ENCODE measurements around the gene LASP1.

Gene LASP1

DNA sequence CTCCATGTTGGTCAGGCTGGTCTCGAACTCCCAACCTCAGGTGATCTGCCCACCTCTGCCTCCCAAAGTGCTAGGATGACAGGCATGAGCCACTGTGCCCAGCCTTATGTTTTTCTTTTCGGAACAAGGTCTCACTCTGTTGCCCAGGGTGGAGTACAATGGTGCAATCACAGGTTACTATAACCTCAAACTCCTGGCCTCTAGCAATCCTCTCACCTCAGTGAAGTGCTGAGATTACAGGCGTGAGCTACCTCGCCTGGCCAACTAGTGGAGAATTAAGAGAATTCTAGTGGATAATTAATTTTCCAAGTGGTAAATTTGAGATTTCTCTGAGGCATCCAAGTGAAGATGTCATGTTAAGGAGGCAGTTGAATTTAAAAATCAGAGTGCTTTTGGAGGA is 100.3 kb downstream of the LASP1 start:
- no peaks in the 10 kb centered on the region for H3K9me2 ChIP-seq (ENCODE audit: low read depth, low read length)
- no peak overlapping the region for H3K27ac ChIP-seq (ENCODE audit: low read depth, low read length, poor library complexity, severe bottlenecking)
- H3K27me3 ChIP-seq (ENCODE audit: insufficient read depth, low read length): peaks cover 8% of the 10 kb centered on the region; the same call in 1 of the 2 replicates
- no peak overlapping the region for H2AFZ ChIP-seq (ENCODE audit: low read length)
- TF ChIP-seq, protein P1, sequence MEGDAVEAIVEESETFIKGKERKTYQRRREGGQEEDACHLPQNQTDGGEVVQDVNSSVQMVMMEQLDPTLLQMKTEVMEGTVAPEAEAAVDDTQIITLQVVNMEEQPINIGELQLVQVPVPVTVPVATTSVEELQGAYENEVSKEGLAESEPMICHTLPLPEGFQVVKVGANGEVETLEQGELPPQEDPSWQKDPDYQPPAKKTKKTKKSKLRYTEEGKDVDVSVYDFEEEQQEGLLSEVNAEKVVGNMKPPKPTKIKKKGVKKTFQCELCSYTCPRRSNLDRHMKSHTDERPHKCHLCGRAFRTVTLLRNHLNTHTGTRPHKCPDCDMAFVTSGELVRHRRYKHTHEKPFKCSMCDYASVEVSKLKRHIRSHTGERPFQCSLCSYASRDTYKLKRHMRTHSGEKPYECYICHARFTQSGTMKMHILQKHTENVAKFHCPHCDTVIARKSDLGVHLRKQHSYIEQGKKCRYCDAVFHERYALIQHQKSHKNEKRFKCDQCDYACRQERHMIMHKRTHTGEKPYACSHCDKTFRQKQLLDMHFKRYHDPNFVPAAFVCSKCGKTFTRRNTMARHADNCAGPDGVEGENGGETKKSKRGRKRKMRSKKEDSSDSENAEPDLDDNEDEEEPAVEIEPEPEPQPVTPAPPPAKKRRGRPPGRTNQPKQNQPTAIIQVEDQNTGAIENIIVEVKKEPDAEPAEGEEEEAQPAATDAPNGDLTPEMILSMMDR (IDR thresholded peaks at IDR 0.05; ENCODE audit: low read length): no peak
- no peak for TF ChIP-seq EZH2 (IDR thresholded peaks at IDR 0.05; ENCODE audit: borderline replicate concordance, low read length)
- no peak overlapping the region for H3K4me2 ChIP-seq (ENCODE audit: low read length)
- no peaks in the 10 kb centered on the region for H3K36me3 ChIP-seq (ENCODE audit: insufficient read depth, low read length)
- H3K4me1 ChIP-seq (ENCODE audit: insufficient read depth, low read length, severe bottlenecking): peaks cover 10% of the 10 kb centered on the region
- H3K79me2 ChIP-seq (ENCODE audit: insufficient read depth, low read length): no peaks in the 10 kb centered on the region
- no peaks in the 10 kb centered on the region for H3F3A ChIP-seq (ENCODE audit: insufficient read depth, low read length)
- no peaks in the 10 kb centered on the region for H3K9me3 ChIP-seq (ENCODE audit: low read length)
- no peak overlapping the region for H3K4me3 ChIP-seq (ENCODE audit: low read depth, low read length, poor library complexity, severe bottlenecking)
- no peaks in the 10 kb centered on the region for H4K20me1 ChIP-seq (ENCODE audit: insufficient read depth, low read length)
- no peak overlapping the region for H3K9ac ChIP-seq (ENCODE audit: low read length)

DNA sequence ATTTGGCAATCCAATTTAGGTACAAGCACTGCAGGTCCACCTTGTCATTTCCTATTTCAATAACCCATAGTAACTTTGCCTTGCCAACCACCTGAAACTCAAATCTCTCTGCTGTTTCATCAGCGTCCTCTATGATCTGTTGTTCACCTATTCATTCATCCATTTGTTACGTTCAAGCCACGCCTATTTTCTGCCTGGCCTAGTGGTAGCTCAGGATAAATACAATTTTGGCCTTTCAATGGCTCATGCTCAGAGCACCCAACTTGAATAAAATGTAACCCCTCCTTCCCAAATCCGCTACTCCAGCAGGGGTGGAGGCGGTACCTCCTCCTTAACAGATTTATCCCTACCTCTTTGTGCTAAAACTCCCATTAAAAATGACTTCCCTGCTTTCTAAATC is 100.9 kb downstream of the LASP1 start:
- Histone ChIP-seq H2AFZ (ENCODE audit: low read length) (no peak overlapping the region), H3F3A (ENCODE audit: insufficient read depth, low read length) (no peaks in the 10 kb centered on the region)

More for the DNA sequence above, 100.9 kb downstream of the LASP1 start:
- Histone ChIP-seq H3K36me3 (ENCODE audit: insufficient read depth, low read length) (no peaks in the 10 kb centered on the region), H3K79me2 (ENCODE audit: insufficient read depth, low read length) (no peaks in the 10 kb centered on the region), H3K4me3 (ENCODE audit: low read depth, low read length, poor library complexity, severe bottlenecking) (no peak overlapping the region), H3K27ac (ENCODE audit: low read depth, low read length, poor library complexity, severe bottlenecking) (no peak overlapping the region), H3K9ac (ENCODE audit: low read length) (no peak overlapping the region), H4K20me1 (ENCODE audit: insufficient read depth, low read length) (no peaks in the 10 kb centered on the region), H3K9me3 (ENCODE audit: low read length) (no peaks in the 10 kb centered on the region), H3K9me2 (ENCODE audit: low read depth, low read length) (no peaks in the 10 kb centered on the region), H3K4me2 (ENCODE audit: low read length) (no peak overlapping the region), H3K4me1 (ENCODE audit: insufficient read depth, low read length, severe bottlenecking) (peaks cover 10% of the 10 kb centered on the region), H3K27me3 (ENCODE audit: insufficient read depth, low read length) (peaks cover 8% of the 10 kb centered on the region; the same call in 1 of the 2 replicates)
- TF ChIP-seq, protein P1 (IDR thresholded peaks at IDR 0.05; ENCODE audit: low read length): no peak
- TF ChIP-seq EZH2 (IDR thresholded peaks at IDR 0.05; ENCODE audit: borderline replicate concordance, low read length): no peak
